Measurements from ENCODE around the gene GLT6D1. TPM values are rescaled to one million over a fixed set of nuclear protein-coding genes. Genes with fewer than 3 reads are reported as not detected.

The GLT6D1 gene
- total RNA-seq, 1 experiment from 2014 or later, result not detected

GRCh38 chr9:135613946-135614805 lies 25.2 kb downstream of the GLT6D1 start:
- no peak overlapping the region for H3K27ac Mint-ChIP-seq (ENCODE audit: unreplicated experiment)
- no peak for TF ChIP-seq CTCF (IDR thresholded peaks at IDR 0.05; ENCODE audit: unreplicated experiment)
- H3K27me3 Mint-ChIP-seq (ENCODE audit: unreplicated experiment), result peaks cover 95% of the 10 kb centered on the region
- DNase-seq, result no peak
- no peaks in the 10 kb centered on the region for H3K9me3 Mint-ChIP-seq (ENCODE audit: low read depth, unreplicated experiment)
- intact Hi-C loops (cut with micrococcal nuclease; ENCODE audit: unreplicated experiment), result no loop called here
- peaks cover 3% of the 10 kb centered on the region for H3K36me3 Mint-ChIP-seq (ENCODE audit: insufficient read depth, unreplicated experiment)
- CTCF ChIA-PET, result interaction anchor here (0.6 kb wide), 1 partner anchor 39 kb away, joined by 3 read pairs; no protein-coding TSS in a partner anchor
- no peaks in the 10 kb centered on the region for H3K4me1 Mint-ChIP-seq (ENCODE audit: low read depth, unreplicated experiment)
- H3K4me3 Mint-ChIP-seq (ENCODE audit: low read depth, unreplicated experiment), result no peak overlapping the region
- BruUV-seq (replicated peaks), result no TSS peak

GRCh38 chr9:135612981-135613910 lies 26.1 kb downstream of the GLT6D1 start:
- no peak for TF ChIP-seq CTCF (IDR thresholded peaks at IDR 0.05; ENCODE audit: unreplicated experiment)
- no peak for DNase-seq
- Mint-ChIP-seq H3K27me3 (ENCODE audit: unreplicated experiment) (peaks cover 87% of the 10 kb centered on the region), H3K27ac (ENCODE audit: unreplicated experiment) (no peak overlapping the region), H3K4me1 (ENCODE audit: low read depth, unreplicated experiment) (no peaks in the 10 kb centered on the region), H3K36me3 (ENCODE audit: insufficient read depth, unreplicated experiment) (no peaks in the 10 kb centered on the region), H3K4me3 (ENCODE audit: low read depth, unreplicated experiment) (no peak overlapping the region), H3K9me3 (ENCODE audit: low read depth, unreplicated experiment) (no peaks in the 10 kb centered on the region)
- CTCF ChIA-PET, result interaction anchor here (0.6 to 0.9 kb wide), 2 partner anchors 10 to 40 kb away, joined by 3 read pairs; no protein-coding TSS in a partner anchor
- BruUV-seq (replicated peaks), result no TSS peak
- intact Hi-C loops (cut with micrococcal nuclease; ENCODE audit: unreplicated experiment), result no loop called here

- CTCF ChIA-PET, result interaction anchor here (0.9 kb wide), 1 partner anchor 9 kb away, joined by 3 read pairs; no protein-coding TSS in a partner anchor
- no peaks in the 10 kb centered on the region for H3K4me1 Mint-ChIP-seq (ENCODE audit: low read depth, unreplicated experiment)
Measured at GRCh38 chr9:135612437-135612836, 26.9 kb downstream of the GLT6D1 start.

More at GRCh38 chr9:135612437-135612836, 26.9 kb downstream of the GLT6D1 start:
- Mint-ChIP-seq H3K27ac (ENCODE audit: unreplicated experiment) (no peak overlapping the region), H3K27me3 (ENCODE audit: unreplicated experiment) (peaks cover 79% of the 10 kb centered on the region), H3K9me3 (ENCODE audit: low read depth, unreplicated experiment) (no peaks in the 10 kb centered on the region), H3K36me3 (ENCODE audit: insufficient read depth, unreplicated experiment) (no peaks in the 10 kb centered on the region), H3K4me3 (ENCODE audit: low read depth, unreplicated experiment) (no peak overlapping the region)
- no TSS peak for BruUV-seq (replicated peaks)
- intact Hi-C loops (cut with micrococcal nuclease; ENCODE audit: unreplicated experiment), result no loop called here
- TF ChIP-seq CTCF (IDR thresholded peaks at IDR 0.05; ENCODE audit: unreplicated experiment), result no peak
- no peak for DNase-seq

Data from Calu3 (cell line).